Cardiac fibroblast (primary cell): Measurements from ENCODE around the gene DGKD.

Source experiments
- DNase-seq, 2 donors: peaks; one replicate each; pipeline versions ENCODE4 v3.0.0 to v3.0.0-alpha.2; 2010; ENCODE audit warnings: low read depth in 2 of 2
- H3K4me3 ChIP-seq, 2 donors: replicated peaks in 1 of 2; 1 replicate in 1 of 2; 2 replicates in 1 of 2; pipeline ENCODE4 v1.5.1; 2011; ENCODE audit warnings: low read depth in 2 of 2, low read length in 2 of 2, mild to moderate bottlenecking in 2 of 2, moderate library complexity in 1 of 2
- CTCF ChIP-seq: IDR thresholded peaks from one replicate; pipeline ENCODE4 v1.5.1; 2011; ENCODE audit warnings: low read depth, mild to moderate bottlenecking, low read length, inconsistent platforms

Gene DGKD

GRCh38 chr2:233402789-233403188 lies 48.5 kb downstream of the DGKD start:
- TF ChIP-seq CTCF, result no peak
- H3K4me3 ChIP-seq, result no peak overlapping the region
- DNase-seq, result no peak

GRCh38 chr2:233404222-233404621 lies 49.9 kb downstream of the DGKD start:
- DNase-seq, result peak; percentile 64 to 71
- peak; percentile 92 for TF ChIP-seq CTCF

GRCh38 chr2:233406865-233407264 lies 52.6 kb downstream of the DGKD start:
- no peak for TF ChIP-seq CTCF
- no peak for DNase-seq
- H3K4me3 ChIP-seq, result no peak overlapping the region

More at GRCh38 chr2:233404222-233404621, 49.9 kb downstream of the DGKD start:
- no peak overlapping the region for H3K4me3 ChIP-seq

GRCh38 chr2:233407771-233408181 lies 53.5 kb downstream of the DGKD start:
- no peak for TF ChIP-seq CTCF
- H3K4me3 ChIP-seq, result no peak overlapping the region
- DNase-seq, result peak in 1 of 2 donors; percentile 74

- TF ChIP-seq CTCF, result no peak
- no peak for DNase-seq
These were observed 54.3 kb downstream of the DGKD start for GRCh38 chr2:233408366-233409285.

GRCh38 chr2:233409286-233409991 lies 55.1 kb downstream of the DGKD start:
- H3K4me3 ChIP-seq, result no peak overlapping the region

More at GRCh38 chr2:233408366-233409285, 54.3 kb downstream of the DGKD start:
- no peak overlapping the region for H3K4me3 ChIP-seq

More at GRCh38 chr2:233409286-233409991, 55.1 kb downstream of the DGKD start:
- peak in 1 of 2 donors; percentile 53 for DNase-seq
- no peak for TF ChIP-seq CTCF
